GM18868 (cell line): ENCODE results near the gene PPP1CB.
"Not testable (repeated sequence)": the region's sequence is repeated elsewhere in the genome, so short reads cannot be mapped to it uniquely, and the experiment has no call there.

ENCODE experiments used
- ATAC-seq: cut with Tn5 transposase; IDR thresholded peaks from one replicate; pipeline ENCODE4 v1.9.1; 2021; ENCODE audit warnings: mild to moderate bottlenecking, moderate library complexity; ENCODE audit not compliant: unreplicated experiment

PPP1CB gene

GRCh38 chr2:28772351-28772750 lies 20.7 kb downstream of the PPP1CB start:
- no peak for ATAC-seq

- ATAC-seq = no peak
Measured at GRCh38 chr2:28776471-28776870, 24.8 kb downstream of the PPP1CB start.

GRCh38 chr2:28778392-28778791 lies 26.8 kb downstream of the PPP1CB start:
- ATAC-seq = no peak

GRCh38 chr2:28779001-28779400 lies 27.4 kb downstream of the PPP1CB start:
- ATAC-seq = no peak

GRCh38 chr2:28780496-28780895 lies 28.9 kb downstream of the PPP1CB start:
- no peak for ATAC-seq

- no peak for ATAC-seq
Measured at GRCh38 chr2:28782423-28782822, 30.8 kb downstream of the PPP1CB start.

- ATAC-seq = not testable (repeated sequence)
Measured at GRCh38 chr2:28784570-28784969, 32.9 kb downstream of the PPP1CB start.

GRCh38 chr2:28796620-28797019 lies 45.0 kb downstream of the PPP1CB start:
- ATAC-seq = no peak

- ATAC-seq = no peak
Measured at GRCh38 chr2:28801726-28802125, 50.1 kb downstream of the PPP1CB start.

GRCh38 chr2:28802975-28803429 lies 51.4 kb downstream of the PPP1CB start:
- ATAC-seq = no peak

- ATAC-seq = no peak
Measured at GRCh38 chr2:28809927-28810326, 58.3 kb downstream of the PPP1CB start.

GRCh38 chr2:28810384-28811285 lies 59.0 kb downstream of the PPP1CB start, which contains the start of gene SPDYA:
SPDYA (plus strand) TSS chr2:28810834; CDS start chr2:28816015, 5,181 bp downstream.
- peak; percentile 82 for ATAC-seq

GRCh38 chr2:28818053-28818452 lies 66.4 kb downstream of the PPP1CB start:
- no peak for ATAC-seq

GRCh38 chr2:28821295-28821958 lies 69.8 kb downstream of the PPP1CB start:
- ATAC-seq = no peak

GRCh38 chr2:28822036-28822435 lies 70.4 kb downstream of the PPP1CB start:
- no peak for ATAC-seq

GRCh38 chr2:28824207-28824606 lies 72.6 kb downstream of the PPP1CB start:
- no peak for ATAC-seq

- ATAC-seq = no peak
Measured at GRCh38 chr2:28824870-28825269, 73.2 kb downstream of the PPP1CB start.

- no peak for ATAC-seq
Measured at GRCh38 chr2:28828382-28828781, 76.8 kb downstream of the PPP1CB start.

GRCh38 chr2:28833740-28834470 lies 82.3 kb downstream of the PPP1CB start:
- ATAC-seq = no peak

- no peak for ATAC-seq
Measured at GRCh38 chr2:28835781-28836180, 84.2 kb downstream of the PPP1CB start.

GRCh38 chr2:28838971-28839370 lies 87.3 kb downstream of the PPP1CB start:
- ATAC-seq = no peak
